KG1 (cell line): Measurements from ENCODE around the gene CLDN11.
A peak's percentile ranks its signal among the peaks of the same experiment; 100 is the strongest.

Source experiments
- DNase-seq: peaks from one replicate; lab custom pipeline; 2025; lab: John Stamatoyannopoulos, UW

Gene CLDN11

DNA sequence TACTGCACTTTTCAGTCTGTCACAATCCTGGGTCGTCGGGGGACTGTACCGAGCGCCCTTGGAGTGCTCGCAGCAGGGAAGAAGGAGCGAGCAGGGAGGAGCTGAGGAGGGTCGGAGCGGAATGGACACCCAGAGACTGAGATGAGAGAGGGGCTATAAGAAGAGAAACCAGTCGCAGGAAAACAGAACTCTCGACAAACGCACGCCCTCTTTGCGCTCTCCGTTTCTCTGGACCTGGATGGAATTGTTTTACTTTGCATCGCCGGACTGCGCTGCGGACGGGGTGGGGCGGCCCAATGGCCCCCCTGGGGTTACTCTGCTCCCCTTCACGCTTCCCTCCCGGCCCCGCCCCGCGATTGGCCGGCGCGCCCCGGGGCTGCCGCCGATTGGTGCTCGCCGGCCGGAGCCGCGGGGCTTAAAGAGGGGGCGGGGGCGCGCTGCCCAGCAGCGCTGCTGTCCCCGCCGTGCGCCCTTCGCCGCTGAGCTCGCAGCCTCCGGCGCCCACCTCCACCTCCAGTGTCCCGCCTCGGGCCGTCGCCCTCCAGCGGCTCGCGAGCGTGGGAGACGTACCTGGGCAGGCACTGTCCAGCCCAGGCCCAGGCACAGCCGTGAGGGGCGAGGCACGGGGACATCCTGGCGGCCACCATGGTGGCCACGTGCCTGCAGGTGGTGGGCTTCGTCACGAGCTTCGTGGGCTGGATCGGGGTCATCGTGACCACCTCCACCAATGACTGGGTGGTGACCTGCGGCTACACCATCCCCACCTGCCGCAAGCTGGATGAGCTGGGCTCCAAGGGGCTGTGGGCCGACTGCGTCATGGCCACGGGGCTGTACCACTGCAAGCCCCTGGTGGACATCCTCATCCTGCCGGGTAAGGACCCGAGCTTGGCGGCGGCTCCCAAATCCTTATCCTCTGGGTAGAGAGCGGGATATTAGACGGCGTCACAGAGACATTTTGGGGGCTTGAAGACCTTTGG is at the start of gene CLDN11:
Gene CLDN11, plus strand, starts transcription at position 447 of the 977 bp plus-strand sequence. Its CDS starts 199 bp downstream, at position 646.
- no peak for DNase-seq

DNA sequence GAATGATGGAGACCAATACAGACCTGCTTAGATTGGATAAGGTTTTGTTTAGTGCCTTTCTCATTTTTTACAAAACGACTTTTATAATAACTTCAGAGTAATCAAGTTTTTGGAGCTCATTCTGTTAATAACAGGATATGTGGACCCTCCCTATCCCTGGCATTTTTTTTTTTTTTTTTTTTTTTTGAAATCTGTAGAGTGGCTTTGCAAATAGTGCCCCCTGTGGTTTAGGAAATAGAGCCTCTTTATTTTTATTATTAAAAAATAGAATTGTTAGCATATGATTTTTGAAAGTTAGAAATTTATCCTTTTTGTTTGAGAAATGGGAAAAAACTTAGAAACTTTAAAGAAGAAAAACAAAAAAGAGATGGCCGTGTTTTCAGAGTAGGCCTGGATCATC is 49.7 kb upstream of the CLDN11 start:
- DNase-seq = no peak

DNA sequence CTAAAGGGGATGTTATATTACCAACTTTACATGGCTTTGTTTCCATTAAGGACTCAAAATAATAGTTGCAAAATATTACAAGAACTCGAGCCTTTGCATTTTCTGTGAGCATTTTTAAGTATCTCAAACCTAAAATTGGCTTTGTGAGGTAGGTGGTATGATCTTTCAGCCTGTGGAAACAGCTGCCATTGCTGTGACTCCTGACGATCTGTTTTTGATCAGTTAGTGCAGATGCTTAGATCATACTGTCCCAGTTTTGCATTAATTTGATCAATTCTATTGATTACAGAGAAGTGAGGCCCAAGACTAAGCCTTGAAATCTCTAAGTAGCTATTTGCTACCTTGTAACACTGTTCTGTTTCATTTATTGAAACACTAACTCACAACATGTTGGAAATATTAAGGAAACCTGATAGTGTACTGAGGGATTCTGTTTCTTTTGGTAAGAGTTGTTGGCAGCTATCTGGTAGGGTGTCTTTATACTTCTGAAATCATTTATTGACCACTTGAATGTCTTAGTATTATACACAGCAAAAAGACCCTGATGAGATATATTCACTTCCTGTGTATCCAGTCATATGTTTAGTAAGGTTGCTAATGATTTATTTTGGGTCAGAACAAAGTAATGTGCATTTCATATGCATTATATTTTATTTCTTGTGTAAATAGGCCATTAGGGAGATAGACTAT is 46.3 kb upstream of the CLDN11 start:
- DNase-seq = no peak

DNA sequence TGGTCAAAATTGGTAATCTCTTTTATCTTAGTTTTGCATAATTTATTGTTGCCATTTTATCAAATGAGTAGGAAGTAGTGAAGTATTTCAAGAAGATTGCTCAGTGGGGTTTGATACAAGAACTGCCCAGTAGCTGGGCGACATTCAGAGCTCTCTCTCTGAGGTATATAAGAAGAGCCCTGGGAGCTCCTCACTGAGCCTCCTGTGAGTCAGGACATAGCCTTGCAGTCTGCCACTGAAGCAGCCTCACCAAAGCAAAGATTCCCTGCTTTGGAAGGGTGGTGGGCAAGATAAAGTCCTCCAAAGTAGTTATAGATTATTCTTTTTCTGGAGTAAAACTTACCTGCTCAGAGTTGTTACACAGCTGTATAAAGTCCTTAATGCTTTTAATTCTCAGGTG is 35.1 kb upstream of the CLDN11 start:
- no peak for DNase-seq

DNA sequence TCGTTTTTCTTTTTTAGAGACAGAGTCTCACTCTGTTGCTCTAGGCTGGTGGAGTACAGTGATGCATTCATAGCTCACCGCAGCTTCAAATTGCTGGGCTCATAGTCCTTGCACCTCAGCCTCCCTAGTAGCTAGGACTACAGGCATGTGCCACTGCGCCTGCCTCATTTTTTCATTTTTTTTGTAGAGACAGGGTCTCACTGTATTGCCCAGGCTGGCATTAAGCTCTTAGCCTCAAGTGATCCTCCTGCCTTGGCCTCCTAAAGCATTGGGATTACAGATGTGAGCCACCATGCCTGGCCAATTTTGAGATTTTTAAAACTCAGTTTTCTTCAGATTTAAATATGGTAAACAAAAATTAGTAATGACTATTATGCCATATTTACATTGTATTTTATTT is 32.2 kb upstream of the CLDN11 start:
- DNase-seq = no peak

DNA sequence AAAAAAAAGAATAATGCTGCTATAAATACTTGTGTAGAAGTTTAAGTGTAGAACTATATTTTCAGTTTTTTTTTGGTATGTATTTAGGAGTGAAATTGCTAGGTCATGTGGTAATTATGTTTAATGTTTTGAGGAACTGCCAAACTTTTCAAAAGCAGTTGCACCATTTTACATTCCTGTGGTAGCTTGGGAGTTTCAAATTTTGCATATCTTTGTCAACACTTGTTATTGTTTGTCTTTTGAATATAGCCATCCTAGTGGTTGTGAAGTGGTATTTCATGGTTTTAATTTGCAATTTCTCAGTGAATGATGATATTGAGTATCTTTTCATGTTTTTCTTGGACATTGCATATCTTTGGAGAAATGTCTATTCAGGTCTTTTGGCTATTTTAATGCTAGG is 30.7 kb upstream of the CLDN11 start:
- DNase-seq = no peak

DNA sequence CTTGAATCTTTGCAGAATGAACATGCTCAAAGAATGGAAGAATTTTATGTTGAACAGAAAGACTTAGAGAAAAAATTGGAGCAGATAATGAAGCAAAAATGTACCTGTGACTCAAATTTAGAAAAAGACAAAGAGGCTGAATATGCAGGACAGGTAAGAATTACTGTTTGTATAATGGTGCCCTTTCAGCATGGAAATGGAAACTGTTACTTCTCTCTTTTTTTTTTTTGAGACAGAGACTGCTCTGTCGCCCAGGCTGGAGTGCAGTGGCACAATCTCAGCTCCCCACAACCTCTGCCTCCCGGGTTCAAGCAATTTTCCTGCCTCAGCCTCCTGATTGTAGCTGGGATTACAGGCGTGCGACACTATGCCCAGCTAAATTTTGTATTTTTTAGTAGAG is 27.6 kb upstream of the CLDN11 start:
- no peak for DNase-seq

DNA sequence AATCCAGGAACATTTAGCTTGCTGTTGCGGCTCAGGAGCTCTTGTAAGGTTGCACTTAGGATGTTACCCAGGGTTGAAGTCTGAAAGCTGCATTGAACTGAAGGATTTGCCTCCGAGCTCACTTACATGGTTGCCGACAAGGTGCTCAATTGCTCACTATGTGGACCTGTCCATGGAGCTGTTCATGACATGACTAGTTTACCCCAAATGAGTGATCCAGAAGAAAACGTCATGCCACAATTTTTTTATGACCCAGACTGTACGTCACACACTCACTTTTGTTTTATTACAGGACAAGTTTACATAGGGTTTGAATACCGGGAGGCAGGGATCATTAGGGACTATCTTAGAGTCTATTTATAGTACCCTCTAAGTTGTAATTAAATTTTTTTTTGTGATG is 21.0 kb upstream of the CLDN11 start:
- no peak for DNase-seq

DNA sequence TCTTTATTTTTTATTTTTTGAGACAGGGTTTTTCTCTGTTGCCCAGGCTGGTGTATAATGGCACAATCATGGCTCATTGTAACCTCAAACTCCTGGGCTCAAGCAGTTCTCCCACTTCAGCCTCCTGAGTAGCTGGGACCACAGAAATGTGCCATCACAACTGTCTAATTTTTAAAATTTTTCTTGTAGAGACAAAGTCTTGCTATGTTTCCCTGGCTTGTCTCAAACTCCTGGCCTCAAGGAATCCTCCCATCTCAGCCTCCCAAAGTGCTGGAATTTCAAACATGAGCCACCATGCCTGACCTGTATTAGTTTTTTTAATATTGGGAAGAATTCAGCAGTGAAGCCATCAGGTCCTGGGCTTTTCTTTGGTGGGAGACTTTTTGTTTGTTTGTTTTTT is 13.6 kb upstream of the CLDN11 start:
- DNase-seq = no peak

DNA sequence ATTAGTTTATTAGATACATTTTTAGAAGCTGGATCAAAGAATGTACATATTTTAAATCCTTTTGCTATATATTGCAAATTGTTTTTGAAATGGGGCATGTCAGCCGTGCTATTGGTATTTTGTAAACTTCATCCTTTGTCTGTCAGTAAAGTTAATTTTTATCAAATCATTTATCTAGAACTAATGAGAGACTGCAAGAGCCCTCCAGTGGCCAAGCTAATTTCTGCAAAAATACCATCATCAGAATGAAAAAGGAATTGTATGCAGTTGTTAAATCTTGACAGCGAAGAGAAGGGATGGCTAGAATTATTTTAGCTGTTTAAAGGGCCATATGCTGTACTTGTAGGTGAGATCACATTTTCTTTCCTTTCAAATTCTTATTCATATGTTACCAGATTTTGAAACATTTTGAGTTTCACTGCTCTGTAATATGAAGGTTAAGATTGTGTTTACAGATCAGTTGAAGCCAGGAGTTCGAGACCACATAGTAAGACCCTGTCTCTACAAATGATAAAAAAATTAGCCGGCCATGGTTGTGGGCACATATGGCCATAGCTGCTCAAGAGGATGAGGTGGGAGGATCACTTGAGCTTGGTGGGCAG is 8.1 kb upstream of the CLDN11 start:
- no peak for DNase-seq

DNA sequence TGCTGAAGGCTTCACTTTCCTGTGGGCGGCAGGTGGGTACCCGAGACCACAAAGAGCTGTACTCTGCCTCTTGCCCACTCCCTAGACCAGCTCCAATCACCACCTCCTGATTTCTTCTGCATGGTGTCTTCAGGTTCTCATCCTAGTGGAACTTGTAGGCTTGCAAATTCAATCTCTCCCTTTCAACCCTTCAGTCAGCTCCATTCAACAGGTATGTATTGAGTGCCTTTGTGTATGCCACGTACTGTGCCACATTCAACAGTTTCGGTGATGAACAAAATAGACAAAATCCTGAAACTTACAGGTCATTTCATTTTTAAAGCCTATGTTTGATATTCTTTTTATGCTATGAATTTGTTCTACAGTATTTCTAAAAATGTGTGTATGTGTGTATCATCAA is 5.4 kb upstream of the CLDN11 start:
- no peak for DNase-seq

DNA sequence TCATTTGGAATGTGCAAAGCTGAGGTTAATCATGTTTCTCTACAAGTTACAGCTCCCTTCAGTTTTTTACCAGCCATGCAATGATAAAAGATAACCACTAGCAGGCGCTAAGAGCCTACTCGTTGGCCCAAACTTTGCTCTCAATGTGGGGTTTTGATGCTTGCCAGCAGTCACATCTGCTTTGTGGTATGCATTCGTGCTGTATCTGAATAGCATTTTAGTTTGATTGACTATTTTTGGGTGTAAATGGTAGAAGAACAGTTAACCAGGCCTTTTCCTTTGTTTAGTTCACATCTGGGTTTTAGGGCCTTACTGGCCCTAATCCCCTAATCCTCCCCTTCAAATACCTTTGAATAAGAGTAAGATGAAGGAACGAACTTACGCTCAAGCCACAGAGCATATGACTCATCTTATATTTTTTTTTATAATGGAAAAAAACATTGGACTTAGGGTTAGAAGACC is 4.4 kb upstream of the CLDN11 start:
- DNase-seq = peak; percentile 40

DNA sequence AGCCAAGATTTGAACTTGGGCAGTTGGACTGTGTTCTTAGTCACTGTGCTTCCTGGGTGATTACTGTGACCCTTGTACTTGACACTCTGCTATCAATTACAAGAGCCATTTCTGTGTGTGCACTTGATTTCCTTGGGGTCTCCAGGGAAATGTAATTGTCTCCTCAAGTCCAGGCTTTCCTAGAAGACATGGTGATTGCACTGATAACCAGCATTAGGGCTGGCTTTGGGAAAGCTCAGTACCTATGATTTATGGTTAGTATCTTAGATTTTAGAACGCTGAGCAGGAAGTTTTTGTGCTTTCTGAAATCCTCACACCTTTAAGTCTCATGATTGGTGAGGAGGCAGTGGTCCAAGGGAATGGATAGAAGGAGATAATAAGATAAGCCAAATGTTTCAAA is 1.6 kb upstream of the CLDN11 start:
- DNase-seq = no peak

DNA sequence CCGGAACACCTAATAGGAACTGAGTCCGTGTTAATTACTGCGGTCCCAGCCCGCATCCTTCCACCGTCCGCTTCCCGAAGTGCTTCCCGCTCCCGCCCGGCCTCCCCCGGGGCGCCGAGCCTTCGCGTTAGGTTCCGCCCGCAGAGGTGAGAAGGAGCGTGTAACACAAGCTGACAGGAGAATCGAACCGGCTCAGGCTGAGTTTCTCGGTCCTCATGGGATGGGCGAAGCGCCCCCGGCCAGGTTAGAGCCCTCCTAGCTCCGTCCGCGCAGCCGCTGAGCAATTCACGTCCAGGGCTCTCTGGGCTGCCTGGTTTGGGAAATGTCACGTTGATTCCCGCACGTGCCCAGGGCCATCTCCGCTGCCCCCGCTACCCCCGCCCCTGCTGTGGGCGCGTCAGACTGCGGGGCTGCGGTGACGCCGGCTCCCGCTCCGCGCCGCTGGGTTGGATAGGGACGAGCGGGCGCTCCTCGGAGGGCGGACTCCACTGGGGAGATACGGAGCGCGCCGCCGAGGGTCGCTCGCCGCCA is 954 bp downstream of the CLDN11 start:
- DNase-seq = no peak

DNA sequence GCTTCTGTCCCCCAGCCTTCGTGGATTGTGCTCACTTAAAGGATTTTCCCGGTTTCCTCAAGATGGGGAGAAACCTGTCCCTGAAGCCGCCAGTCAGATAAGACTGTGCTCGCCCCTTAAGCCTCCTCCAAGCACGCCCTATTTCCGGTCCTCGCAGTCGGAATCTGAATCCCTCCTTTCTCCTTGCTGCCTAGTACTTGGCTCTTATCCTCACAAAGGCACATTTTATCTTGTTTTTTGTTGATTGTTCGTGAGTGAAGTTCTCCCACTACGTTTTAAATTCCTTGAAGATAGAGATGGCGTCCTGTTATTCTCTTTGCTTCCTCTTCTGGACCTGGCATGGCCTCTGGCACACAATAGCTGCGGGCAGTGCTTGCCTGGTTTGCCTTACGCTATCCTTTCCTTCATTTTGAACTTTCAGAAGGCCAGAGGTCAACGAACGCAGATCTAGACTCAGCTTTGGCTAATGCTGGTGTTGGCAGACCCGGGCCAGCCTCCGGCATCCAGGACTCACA is 1.7 kb downstream of the CLDN11 start:
- DNase-seq = no peak

DNA sequence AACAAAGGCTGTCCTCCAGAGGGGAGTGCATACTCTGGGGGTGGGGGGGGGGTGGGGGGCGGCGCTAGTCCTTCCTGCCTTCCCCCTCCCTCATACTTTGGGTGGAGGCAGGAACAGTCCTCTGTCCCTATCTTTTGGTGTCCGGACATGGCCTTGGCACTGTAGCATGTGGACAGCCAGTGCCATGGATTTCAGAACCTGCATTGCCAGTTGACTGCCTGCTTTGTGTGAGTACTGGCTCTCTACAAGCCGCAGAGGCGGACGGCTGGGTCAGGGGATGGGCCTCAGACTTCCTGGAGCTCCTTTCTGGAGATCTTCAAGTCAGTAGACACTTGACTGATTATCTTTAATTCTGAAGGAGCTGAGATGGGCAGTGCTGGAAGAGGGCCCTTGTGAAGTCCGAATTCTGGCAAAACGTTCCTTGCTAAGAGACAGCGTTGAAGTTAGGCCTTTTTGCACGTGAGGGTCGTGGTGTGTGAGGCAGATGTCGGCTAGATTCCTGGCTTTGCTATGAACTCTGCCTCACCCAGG is 2.5 kb downstream of the CLDN11 start:
- DNase-seq = no peak

DNA sequence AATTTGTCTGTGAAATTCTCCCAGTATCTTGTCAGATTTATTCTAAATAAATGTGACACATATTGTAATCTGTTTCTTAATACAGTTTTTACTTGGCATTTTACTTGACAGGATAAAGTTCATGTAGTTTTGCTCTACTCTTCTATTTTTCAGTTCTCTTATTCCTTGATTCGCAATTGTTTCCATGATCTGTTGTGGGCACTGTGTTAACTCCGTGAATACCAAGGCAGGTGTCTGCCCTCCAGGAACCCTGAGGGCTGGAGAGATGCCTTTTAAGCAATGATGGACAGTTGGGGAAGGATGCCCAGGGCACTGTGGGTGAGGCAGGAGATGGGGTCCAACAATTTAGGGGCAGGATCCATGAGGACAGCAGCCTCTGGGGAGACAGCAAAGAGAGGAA is 3.1 kb downstream of the CLDN11 start:
- DNase-seq = no peak

DNA sequence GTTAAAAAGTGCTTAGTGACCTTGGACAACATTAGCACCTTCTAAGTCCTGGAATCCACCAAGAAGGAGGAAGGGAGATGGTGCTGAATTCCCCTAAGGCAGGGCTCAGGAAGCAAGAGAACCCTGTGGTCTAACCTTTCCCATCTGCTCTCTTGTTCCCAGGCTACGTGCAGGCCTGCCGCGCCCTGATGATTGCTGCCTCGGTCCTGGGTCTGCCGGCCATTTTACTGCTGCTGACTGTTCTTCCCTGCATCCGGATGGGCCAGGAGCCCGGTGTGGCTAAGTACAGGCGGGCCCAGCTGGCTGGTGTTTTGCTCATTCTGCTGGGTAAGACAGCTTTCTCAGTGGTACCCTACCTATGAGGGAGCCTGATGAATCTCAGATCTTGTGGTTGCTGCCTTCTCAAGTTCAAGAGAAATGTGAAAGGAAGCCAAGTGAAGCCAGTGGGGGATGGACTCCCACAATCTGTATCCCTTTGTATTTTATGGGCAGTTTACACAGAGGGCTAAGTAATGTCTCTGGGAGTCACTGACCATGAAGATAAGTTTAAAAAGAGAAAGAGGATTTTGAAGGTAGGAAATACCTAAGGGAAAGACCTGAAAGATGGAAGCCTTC is 4.4 kb downstream of the CLDN11 start:
- no peak for DNase-seq

DNA sequence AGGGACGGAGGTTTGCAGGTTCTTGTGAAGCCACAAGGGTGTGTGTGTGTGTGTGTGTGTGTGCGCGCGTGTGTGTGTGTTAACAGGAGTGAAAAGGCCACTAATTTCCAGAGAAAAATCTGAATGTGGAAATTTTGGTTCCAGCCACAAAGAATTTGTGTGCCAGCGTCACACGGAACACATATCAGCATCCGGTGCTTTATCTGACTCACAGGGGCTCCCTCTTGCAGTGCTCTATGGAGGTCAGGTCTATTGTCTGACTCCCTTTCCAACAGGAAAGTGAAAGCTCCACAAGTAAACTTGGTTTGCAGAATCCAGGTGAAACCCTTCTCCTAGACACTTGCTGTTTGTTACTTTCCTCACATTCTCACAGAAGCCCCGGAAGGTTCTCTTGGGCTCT is 6.2 kb downstream of the CLDN11 start:
- DNase-seq = no peak

DNA sequence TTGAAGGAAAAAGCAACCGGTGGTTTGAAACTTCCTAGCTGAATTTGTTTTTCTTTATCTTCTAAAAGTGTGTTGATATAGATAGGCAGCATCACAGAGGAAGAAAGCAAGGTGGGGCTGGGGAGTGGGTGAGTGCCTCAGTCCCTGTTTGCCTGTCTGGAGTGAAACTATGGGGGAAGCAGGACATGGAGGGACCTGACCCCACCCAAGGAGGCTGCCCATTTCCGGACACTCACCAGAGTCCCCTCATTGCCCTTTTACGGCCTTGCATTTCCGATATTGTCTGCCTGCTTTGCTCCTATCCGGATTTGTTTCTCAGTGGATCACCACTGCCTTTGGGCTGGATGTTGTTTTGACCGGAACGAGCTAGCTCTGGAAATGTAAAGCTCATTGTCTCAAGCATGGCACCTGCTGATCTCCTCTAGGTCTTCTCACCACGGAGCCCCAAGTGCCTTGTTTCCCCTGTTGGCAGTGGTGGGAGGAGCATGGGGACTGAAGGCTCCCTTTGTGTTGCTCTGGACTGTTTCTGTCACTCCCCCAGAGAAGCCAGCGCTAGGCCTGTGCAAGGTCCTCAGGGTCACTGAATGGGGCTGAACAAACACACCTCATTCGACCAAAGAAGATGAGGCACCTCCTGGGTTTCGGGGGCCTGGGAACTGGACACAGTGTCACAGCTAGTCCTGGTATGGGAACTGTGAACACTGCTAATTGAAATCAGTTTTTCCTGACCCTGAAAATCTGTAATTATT is 7.0 kb downstream of the CLDN11 start:
- no peak for DNase-seq

DNA sequence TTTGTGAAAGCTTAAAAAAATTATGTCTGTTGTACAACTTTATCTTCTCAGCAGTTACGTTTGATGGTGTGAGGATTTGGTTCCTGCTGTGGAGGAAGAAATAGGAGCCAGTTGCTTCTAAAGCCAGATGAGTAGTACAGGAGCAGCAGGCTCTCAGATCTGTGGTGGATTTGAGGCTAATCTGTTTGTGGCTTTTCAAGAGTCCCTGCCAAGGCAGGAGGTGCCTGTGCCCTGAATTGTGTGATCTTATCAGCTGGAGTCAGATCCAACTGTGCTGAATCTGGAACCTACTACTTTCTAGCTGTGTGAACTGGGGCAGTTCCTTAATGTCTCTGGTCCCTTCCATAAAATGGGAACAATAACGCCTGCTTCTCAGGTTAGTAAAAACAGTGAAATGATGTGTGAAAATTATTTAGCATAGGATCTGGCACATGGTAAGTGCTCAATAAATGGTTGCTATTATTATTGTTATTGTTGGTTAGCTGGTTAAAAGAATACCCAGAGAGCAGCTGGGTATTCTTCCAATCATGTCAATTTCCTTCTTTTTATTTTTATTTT is 7.7 kb downstream of the CLDN11 start:
- DNase-seq = no peak
